Neural progenitor cell (in vitro differentiated cells): ENCODE results near the gene SLC4A5.

Source experiments
- CTCF ChIP-seq: fragments of 200-600 bp; sonication (generic); IDR thresholded peaks from 2 replicates; pipeline ENCODE4 v1.5.1; 2017; ENCODE audit warnings: antibody characterized with exemption, mild to moderate bottlenecking
- EZH2phosphoT487 ChIP-seq: fragments of 200-600 bp; sonication (generic); IDR thresholded peaks from 2 replicates; pipeline ENCODE4 v1.6.1; 2017; ENCODE audit warnings: antibody characterized with exemption

DNA sequence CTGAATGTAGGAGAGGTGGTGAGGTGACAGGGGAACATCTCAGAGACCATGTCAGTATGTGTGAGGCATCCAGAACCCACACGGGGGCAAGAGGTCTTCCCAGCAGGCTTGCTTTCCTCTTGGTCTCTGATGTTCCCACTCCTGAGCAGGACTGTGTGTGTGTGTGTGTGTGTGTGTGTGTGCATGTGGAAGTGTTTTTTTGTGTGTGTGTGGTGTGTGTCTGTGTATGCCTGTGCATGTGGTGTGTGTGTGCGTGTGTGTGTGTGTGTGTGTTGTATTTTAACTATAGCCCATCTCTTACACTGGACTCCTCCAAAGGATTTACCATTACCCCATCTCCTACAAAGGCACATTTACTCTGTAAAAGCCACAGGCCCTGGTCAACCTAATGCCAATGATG lies 40.4 kb downstream of the SLC4A5 start:
- TF ChIP-seq CTCF (no peak), EZH2phosphoT487 (no peak)
